Tibial nerve (tissue), 4 donors: Measurements from ENCODE around the gene SVOPL.

Experiments
- CTCF ChIP-seq, 5 experiments: fragments of 200-600 bp in 3 of 5; fragments of 450-650 bp in 2 of 5; sonication (generic) in 3 of 5; IDR thresholded peaks; one replicate each; pipeline ENCODE4 v1.5.1; 2016 to 2019; ENCODE audit warnings: antibody characterized with exemption in 5 of 5, mild to moderate bottlenecking in 3 of 5, moderate library complexity in 2 of 5
- EP300 ChIP-seq, 2 donors: sonication (generic); formaldehyde crosslinking; IDR thresholded peaks; one replicate each; pipeline ENCODE4 v1.6.1; 2017; ENCODE audit warnings: antibody characterized with exemption in 2 of 2, mild to moderate bottlenecking in 1 of 2
- POLR2A ChIP-seq, 2 donors: fragments of 450-650 bp; IDR thresholded peaks; one replicate each; pipeline ENCODE4 v1.6.1; 2017; ENCODE audit warnings: antibody characterized with exemption in 2 of 2, mild to moderate bottlenecking in 2 of 2, moderate library complexity in 2 of 2

- TF ChIP-seq POLR2A (IDR thresholded peaks at IDR 0.05) (no peak), EP300 (IDR thresholded peaks at IDR 0.05) (no peak), CTCF (IDR thresholded peaks at IDR 0.05) (no peak)
These were observed 93.7 kb downstream of the SVOPL start for GRCh38 chr7:138607216-138608126.
